HG03066 (cell line): ENCODE measurements around the gene SFSWAP.
"Not testable (repeated sequence)": the region's sequence is repeated elsewhere in the genome, so short reads cannot be mapped to it uniquely, and the experiment has no call there.

Experiments
- ATAC-seq: cut with Tn5 transposase; IDR thresholded peaks from one replicate; pipeline ENCODE4 v1.9.1; 2021; ENCODE audit warnings: low read depth; ENCODE audit not compliant: unreplicated experiment

Gene SFSWAP

DNA sequence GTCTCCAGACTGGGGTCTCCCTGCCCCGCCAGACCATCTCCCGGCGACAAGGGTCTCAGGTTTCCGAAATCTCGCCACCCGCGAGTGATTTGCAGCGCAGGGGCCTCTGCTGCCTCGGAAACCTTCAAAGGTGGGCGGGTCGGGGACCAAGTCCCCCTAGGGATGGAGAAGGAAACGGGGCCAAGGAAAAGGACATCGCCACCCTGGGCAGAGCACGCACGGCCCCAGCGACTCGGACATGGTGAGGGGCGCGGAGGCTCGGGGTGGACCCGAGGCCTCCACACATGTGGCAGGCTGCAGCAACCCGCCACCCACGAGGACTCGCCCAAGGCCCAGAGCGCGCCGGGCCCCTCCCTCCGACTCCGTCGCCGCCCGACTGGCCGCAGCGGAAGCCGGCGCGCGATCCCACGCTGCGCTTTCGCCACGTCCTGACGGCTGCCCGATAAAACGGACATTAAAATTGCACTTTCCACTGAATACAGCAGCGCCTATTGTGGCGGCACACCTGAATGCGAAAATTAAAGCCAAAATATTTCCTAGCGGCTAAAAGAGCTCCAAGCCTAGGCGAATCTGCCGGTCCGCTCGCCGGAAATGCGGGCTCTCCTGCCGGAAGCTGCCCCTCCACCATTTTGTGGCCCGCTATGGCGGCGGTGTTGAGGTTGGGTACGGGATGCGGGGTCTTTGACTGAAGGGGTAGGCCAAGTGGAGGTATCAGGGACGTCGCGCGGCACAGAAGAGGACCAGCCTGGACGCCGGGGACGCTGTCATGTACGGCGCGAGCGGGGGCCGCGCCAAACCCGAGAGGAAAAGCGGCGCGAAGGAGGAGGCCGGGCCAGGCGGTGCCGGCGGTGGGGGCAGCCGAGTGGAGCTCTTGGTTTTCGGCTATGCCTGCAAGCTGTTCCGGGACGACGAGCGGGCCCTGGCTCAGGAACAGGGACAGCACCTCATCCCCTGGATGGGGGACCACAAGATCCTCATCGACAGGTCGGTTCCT is at the start of gene SFSWAP:
Gene SFSWAP (plus strand): TSS at position 627 of the 994 bp plus-strand sequence. CDS start 140 bp downstream, at position 767.
- peak; percentile 92 for ATAC-seq

DNA sequence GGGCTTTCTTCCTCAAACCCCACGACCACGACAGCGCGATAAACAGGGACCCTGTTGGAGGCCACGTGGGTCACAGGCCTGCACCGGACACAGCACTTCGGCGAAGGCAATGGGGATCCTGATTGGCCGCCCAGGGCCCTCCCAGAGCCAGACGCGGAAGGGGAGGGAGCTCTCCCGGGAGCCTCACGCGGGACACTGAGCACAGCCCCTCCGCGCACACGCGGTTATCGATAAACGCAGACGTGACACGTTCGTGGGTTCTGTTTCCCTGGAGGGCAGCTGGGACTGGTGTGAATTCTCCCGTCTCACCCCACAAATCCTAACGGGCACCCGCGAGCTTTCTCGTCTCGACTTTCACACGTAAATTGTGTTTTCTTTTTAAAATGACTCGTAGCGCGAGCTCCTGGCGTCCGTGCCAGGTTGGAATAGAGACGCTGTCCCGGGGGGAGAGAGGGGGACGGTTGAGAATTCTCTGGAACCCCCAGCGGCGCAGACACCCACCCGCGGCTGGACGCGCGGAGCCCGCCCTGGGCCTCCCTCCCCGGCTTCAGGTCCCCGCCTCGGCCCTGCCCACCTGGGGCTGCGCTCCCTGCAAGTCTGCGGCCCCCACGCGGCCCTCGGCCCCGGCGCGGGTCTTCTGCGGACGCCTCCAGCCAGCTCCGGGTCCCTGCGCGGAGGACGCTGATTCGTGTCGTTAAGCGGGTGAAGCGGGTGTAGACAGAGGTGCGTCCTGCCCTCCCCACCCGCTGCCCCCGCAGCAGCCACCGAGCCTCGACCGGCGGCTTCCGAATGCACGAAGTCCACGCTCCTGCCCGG is 49.5 kb upstream of the SFSWAP start:
- not testable (repeated sequence) for ATAC-seq

DNA sequence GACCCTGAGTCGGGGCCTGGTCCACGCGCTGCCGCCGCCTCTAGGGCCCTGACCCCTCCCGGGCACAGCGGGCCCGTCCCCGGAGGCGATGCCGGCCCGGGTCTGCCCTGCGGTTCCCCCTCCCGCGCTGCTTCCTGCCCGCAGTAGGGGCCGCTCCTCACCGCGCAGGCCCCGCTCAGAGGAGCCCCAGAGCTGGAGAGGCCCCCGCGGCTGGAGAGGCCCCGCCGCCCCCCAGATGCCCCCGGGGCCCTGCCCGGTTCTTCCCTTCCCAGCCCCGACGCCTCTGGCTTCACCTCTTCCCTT is 49.0 kb upstream of the SFSWAP start:
- ATAC-seq, result not testable (repeated sequence)

DNA sequence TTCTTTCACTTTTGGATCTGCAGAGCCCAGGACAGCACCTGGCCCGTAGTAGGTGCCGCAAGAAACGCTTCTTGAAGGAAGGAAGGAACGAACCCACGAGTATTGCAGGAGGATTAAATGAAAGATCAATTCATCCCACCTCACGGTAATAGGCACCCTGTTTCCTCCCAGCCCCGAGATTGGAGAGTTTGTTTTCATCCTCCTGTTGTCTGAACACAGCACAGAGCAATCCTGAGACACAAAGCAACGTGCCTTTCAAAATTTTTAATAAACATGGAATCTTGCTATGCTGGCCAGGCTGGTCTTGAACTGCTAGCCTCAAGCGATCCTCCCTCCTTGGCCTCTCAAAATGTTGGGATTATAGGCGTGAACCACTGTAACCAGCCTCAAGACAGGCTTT is 48.5 kb upstream of the SFSWAP start:
- ATAC-seq, result not testable (repeated sequence)

DNA sequence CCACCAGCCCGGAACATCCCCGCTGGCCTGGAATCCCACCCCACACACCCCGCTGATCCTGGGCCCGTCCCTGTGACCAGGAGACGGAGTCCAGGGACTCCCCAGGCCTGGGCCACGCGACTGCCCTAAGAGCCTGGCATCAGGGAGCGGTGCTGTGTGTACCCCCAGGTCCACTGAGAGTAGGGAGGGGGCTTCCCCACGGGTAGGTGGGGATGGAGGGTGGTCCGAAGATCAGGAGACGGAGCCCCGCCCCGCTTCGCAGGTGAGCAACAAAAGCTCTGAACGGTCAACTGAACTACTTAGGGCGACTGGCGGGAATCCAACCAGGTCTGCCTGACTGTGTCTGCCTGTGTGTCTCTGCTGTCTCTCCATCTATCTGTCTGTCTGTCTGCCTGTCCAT is 45.2 kb upstream of the SFSWAP start:
- ATAC-seq, result not testable (repeated sequence)

DNA sequence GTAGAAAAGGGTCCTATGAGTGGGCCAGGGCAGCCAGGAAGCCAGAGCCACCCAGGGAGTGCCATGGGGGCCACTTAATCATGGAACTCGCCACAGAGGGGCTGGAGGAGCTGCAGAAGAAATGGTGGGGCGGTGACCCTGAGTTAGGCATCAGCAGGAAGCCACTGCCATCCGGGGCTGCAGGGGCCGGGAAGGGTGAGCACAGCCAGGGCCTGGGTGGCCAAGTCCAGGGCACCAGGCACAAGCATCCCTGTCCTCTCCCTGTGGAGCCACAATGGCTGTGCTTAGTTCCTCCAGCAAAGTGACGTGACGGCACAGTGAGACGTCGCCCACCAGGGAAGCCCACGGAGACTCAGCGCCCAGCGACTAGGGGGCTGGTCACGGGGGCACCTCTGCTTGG is 44.4 kb upstream of the SFSWAP start:
- not testable (repeated sequence) for ATAC-seq

DNA sequence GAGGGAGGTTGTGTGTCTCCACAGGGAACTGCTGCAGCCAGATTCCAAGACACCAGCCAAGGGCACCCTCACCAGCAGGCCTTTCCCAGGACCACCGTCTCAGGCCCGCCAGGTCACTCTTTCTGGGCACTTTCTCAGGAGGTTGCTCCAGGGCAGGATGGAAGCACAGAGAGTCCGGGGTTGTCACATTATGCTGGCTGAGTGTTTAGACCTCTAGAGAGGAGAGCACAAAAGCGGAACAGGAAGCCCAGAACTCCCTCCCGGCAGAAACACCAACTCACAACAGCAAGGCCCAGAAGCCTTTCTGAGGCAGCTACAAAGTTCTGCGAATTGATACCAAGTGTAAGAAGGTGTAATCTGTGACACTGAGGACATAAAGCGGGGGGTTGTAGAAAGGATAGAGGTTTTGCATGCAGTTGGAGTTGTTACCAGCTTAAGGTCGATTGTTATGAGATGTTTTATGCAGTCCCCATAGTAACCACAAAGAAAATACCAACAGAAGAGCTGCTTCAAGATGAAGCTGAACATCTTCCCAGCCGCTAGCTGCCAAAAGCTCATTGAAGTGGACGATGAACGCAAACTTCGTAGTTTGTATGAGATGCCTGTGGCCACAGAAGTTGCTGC is 43.8 kb upstream of the SFSWAP start:
- not testable (repeated sequence) for ATAC-seq

DNA sequence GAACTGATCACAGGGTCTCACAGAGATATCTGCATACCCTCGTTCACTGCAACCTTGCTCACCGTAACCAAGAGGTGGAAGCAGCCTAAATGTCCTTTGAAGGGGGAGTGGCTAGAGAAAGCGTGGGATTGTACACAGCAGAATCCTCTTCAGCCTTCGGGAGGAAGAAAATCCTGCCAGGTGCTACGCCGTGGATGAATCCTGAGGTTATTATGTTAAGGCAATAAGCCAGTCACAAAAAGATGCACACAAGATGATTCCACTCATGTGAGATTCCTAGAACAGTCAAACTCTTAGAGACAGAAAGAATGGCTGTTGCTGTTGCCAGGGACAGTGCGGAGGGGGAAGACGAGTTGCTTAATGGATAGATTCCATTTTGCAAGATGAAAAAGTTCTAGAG is 39.6 kb upstream of the SFSWAP start:
- ATAC-seq, result no peak

DNA sequence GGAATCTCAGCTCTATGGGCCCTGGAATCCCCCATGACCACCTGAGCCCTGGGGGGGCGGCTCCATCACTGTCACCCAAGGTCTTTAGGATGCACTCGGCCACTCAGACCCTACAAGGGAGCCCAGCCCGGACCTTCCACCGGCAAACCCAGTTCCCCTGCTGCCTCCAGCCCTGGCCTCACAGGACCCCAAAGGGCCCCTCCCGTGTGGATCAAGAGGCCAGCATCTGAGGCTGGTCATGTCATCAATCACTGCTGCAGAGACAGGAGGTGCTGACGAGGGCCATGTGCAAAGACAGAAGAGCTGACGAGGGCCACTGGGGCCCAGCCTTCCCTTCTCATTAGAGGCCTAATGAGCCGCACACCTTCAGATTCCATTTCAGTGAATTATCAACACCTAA is 39.0 kb upstream of the SFSWAP start:
- ATAC-seq, result no peak

DNA sequence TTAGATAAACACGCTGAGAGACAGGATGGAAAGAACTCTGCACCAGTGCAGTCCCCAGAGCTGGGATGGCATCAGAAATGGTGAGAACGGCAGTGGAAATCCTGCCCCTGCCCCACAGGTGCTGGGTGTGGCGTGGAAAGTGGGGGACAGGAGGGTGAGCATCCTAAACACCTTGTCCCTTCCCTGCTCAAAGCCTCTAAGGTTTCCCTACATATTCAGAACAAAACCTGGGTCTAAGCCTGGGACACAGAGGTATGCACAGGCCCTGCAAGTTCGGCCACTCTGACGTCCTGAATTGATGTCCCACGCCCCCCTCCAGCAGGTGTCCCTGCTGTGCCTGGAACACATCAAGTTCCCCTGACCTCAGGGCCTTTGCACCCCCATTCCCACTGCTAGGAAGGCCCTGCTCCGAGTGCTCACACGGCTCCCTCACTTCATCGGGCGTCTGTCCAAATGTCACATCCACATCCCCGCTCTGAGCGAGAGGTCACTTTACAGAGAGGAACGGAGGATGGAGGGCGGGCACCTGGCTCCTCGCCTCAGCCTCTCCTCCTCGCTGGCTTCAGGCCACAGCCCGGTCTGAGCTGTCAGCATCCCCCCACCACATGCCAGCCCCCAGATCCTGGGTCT is 38.5 kb upstream of the SFSWAP start:
- no peak for ATAC-seq

DNA sequence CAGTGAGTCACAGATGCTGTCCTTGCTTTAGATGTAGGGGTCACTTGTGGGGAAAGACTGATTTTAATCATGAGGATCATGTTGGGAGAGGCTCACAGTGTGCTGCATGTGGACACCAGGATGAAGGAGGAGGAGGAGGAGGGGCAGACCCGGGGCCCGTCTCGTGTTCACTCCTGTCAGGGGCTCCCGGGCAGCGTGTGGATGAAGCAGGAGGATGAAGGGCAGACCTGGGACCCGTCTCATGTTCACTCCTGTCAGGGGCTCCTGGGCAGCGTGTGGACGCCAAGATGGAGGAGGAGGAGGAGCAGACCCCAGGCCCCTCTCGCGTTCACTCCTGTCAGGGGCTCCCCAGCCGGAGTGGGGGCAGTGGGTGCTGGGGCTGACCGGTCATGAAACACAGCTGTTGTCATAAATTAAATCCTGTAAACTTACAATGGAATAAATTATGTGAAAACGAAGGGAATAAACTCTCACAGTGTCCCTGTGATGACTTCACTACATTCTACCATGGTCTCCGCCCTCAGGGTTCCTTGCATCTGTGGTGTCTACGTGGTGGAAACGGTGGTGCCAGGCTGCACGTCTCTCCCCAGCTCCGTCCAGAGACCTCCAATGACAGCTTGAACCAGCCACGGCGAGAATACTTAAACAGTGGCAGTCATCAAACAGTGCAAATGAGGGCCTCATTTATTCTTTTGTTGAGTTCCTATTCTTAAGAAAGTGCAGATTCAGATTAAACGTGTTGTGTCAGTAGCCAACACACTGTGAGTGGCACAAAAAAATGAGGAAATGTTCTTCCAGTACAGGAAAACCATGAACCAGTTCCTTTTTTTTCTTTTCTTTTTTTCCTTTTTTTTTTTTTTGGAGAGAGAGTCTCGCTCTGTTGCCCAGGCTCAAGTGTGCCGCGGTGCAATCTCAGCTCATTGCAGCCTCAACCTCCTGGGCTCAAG is 37.7 kb upstream of the SFSWAP start:
- ATAC-seq, result no peak

DNA sequence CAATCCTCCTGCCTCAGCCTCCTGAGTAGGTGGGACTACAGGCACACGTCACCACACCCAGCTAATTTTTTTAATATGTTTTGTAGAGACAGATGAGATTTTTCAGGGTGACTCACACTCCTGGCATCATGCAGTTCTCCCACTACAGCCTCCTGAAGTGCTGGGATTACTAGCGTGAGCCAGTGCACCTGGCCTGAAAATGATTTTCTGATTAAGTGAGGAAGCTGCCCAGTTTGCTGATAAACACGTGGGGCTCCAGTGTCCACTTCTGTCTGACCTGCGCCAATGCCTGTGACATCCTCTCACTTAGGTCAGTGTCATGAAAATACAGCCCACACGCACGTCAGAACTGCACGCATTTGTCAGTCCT is 37.0 kb upstream of the SFSWAP start:
- ATAC-seq, result no peak

DNA sequence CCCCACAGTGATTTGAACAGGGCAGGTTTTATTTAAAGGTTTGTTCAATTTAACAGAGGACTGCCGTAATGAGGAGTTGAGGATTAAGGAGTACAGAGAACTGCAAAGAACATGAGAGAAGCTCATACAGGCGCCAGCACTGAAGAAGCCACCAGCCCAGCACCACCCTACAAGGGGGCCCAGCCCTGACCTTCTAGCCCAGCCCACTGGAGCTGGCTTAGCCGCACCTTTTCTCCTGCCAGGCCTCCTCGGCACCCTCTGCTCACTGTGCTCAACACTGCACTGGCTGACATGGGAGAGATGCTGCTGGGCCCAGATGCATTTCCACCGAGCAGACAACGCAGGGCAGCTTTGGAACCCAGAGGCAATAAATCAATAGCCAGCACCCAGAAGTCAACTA is 36.5 kb upstream of the SFSWAP start:
- no peak for ATAC-seq

DNA sequence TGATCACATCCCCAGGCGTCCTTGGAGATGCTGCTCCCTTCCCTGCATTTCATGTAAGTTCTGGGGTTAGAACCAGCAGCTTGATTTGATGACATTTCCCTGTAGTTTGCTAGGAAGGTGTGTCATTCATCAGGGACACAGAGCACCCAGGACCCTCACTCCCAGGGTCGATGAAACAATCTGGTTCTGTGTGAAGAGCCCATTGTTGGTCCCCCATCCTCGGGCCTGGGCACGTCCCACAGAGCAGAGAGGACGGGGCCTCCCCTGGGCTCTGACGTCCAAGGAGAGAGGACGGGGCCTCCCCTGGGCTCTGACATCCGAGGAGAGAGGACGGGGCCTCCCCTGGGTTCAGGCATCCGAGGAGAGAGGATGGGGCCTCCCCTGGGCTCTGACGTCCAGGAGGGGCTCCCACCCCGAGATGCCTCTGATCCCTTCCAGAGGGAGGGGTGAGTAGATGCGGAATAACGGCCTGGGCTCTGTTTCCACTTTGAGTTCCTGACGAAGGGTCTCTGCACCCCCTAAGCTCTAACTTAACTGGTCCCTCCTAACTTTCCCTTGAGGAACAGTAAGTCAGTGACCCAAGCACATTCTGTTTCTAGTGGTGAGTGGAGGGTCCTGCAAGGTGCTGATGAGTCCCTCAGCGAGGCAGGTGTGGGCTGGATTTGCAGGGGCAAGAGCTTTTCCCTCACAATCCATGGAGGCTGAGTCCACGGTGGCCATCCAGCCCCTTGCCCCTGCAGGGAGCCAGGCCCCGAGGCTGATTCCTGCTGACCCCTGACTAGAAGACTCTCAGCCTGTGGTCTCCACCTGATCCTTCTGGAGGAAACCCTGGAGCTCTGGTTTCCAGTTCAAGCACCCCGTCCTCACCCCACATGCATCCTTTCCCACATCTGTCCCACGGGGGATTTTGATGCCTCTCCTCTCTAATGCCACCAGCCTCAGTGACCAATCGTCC is 35.5 kb upstream of the SFSWAP start:
- no peak for ATAC-seq

DNA sequence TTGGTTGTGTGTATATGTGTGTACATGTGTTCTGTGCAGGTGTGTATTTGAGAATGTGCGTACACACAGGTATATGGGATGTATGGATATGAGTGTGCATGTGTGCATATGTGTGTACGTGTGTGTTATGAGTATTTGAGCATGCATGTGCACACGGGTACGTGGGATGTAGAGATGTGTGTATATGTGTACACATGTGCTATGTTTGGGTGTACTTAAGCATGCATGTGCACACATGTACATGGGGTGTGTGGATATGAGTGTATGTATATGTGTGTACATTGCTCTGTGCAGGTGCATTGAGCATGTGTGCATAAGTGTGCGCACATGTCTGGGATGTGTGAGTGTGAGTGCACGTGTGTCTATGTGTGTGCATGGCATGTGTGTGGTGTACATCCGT is 34.3 kb upstream of the SFSWAP start:
- no peak for ATAC-seq

DNA sequence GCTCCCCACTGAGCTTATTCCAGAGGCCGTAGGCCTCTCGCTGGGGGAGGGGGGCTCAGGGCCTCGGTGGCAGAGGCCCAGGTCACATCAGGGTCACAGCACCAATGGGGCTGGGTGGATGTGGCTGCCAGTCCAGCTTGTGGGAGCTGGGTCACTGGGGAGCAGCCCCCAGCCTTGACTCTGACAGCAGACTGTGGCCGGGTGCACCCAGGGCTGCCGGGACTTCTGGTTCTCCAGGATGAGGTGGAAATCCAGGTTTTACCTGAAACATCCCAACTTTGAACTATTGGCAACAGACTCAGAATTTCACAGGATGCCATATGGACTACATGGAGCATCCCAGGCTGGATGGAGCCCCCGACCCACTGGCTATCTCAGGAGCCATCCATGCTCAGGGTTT is 33.8 kb upstream of the SFSWAP start:
- not testable (repeated sequence) for ATAC-seq

DNA sequence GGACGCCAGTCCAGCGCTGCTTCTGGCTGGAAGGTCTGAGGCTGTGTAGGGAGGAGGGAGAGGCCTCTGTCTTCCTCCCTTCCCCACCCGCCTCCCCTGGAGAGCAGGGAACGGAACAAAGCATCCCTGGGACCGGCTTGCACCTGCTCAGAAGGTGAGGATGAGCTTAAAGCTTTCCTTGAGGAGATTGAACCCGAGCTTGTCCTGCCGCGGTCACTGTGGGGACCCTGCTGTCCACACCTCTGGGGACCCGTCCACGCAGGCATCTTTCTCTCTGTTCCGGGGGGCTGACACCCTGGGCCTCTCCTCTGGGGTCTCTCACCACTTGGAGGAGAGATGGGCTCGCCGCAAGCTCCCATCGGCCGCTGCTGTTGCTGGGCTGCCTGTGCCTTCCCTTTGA is 33.2 kb upstream of the SFSWAP start:
- no peak for ATAC-seq

DNA sequence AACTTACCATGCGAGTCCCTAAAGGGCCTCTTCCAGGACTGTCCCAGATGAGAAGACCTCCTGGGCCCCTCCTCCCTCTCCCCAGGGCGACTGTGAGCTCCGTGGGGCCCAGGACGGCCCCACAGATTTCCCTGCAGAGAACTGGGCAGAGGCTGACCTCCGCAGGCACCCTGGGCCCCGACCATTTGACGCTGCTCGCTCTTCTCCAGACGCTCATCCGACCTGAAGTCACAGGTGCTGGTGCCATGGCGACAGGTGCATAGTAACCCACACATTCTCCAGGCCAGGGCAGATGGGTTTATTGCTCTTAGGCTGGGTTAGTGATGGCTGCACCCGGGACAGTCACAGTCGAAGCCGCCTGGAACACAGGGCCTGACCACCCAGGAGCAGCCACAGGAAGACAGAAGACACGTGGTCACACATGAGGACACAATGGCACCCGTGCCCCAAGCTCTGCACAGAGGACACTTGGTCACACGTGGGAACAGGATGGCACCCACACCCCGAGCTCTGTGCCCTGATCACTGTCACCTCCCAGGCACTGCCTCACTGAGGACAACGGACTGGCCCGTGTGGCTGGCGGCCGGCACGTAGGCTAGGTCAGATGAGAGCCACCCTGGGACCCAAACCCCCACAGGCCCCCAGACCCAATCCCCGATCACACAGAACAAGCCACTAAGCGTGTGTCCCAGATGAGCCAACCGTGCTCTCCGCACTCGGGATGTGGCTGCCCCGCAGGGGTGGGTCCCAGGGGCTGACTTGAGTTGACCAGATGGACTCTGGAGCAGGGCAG is 32.3 kb upstream of the SFSWAP start:
- not testable (repeated sequence) for ATAC-seq
